ENCODE results near the gene ATP6V1E1.

The ATP6V1E1 gene

DNA sequence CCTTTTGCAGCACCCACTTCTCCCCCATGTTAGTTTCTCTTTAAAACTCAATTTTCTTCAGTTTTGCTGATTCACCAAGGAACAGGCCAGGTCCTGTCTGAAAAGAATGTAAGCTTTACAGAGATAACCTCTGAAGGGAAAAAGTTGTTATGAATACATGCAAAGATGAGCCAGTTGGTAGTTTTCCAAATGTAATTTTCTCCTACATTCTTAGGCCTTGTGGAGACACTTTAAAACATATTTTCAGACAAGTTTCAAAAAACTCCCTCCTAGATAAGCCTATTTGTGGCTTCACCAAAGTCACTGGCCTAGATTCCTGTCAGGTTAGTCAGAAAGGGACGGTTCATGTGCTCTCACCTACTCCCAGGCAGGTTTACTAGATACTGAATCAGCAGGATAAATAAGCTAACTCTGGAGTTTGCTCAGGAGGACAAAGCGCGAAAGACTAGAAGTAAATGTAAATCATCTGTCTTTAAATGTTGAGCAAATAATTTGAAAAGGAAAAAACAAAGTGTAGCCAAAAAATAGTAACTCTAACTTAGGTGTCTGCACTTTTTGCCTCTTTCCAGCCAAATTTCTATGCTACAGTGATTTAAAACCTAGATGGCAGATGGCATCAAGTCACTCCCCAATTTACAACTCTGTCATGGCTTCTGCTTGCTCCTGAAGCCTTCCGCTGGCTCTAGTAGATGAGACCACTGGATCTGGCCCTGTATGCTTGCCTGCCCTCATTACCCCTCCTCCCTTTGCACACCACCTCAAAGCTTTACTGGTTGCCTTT lies 4.9 kb upstream of the ATP6V1E1 start:
- no peak for DNase-seq

GRCh38 chr22:17631076-17631565 lies 2.6 kb upstream of the ATP6V1E1 start:
- no peak for DNase-seq

DNA sequence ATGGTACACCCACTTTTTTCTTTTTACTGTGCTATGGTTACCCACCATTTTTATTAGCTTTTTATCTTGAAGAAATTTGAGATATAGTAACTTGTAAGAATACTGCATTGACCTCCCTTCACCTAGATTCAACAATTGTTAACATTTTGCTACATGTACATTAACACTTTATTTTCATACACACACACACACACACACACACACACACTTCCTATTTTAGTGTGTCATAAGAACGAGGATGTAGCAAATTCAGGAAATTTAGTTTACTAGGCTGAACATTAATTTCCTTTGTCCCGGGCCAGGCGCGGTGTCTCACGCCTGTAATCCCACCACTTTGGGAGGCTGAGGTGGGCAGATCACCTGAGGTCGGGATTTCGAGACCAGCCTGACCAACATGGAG lies 1.1 kb upstream of the ATP6V1E1 start:
- no peak for DNase-seq

GRCh38 chr22:17629173-17629489 lies 582 bp upstream of the ATP6V1E1 start:
- no peak for DNase-seq

- DNase-seq: no peak
Observed at GRCh38 chr22:17627961-17628405, 566 bp downstream of the ATP6V1E1 start.

- no peak for DNase-seq
Observed at GRCh38 chr22:17613280-17613679, 15.3 kb downstream of the ATP6V1E1 start.

GRCh38 chr22:17612057-17612456 lies 16.5 kb downstream of the ATP6V1E1 start:
- DNase-seq: no peak

DNA sequence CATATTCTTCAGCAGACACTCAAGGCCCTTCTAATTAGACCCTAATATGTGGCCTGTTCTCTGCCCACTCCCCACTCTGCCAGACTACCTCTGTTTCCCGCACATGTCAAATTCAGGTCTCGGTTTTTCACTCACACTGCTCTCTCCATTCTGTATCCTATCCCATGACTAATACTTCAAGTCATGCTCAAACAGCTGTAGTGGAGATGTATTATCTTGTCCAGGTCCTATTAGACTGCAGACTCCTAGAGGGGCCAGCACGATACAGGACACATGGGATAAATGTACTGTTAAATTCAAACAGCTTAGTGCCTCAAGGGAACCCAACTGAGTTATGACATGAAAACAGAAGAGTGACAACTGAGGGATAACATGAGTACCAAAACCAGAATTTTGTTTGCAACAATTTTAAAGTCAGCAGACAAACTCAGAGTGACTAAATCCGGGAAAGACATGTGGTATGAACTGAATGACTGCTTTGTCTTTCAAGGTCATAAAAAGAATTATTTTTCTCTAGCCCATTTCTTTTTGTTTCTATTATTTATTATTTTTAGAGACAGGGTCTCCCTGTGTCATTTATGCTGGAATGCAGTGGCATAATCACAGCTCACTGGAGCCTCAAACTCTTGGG lies 20.5 kb downstream of the ATP6V1E1 start:
- no peak for DNase-seq

DNA sequence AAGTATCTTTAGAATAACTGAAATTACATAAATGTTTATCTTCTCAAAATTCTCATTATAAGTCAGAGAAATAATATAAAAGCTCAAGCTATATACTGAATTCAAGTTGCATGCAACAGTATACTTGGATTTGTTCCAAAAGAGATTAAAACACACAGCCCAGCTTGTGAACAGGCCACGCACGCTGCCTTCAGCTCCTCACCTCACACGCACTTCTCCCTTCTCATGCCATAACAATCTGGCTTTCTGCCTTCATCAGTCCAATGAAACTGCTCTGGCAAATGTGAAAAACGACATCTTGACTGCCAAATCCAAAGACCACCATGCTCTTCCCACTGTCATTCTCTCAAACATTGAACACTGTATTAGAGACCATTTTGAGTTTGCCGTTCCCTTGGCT lies 22.1 kb downstream of the ATP6V1E1 start:
- no peak for DNase-seq

GRCh38 chr22:17603668-17604067 lies 24.9 kb downstream of the ATP6V1E1 start:
- no peak for DNase-seq

GRCh38 chr22:17601031-17601430 lies 27.5 kb downstream of the ATP6V1E1 start:
- DNase-seq: no peak

DNA sequence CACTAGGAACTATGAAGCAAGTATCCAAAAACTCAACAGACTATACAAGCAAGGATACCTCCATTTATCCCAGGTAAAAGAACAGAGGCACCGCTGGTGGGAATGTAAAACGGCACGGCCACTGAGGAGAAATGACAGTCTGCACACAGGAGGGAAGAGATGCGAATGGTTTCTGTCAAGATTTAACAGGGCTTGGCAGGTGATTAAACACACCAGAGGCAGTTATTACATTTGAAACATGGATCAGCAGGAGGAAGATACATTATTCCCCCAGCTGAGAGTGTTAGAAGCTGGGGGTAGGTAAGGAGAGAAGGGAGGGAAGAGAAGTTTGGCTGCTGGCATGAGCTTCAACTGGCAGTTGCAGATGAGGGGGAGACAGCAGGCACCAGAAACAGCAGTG lies 30.2 kb downstream of the ATP6V1E1 start:
- no peak for DNase-seq

- DNase-seq: no peak
Observed at GRCh38 chr22:17597217-17597616, 31.3 kb downstream of the ATP6V1E1 start.

DNA sequence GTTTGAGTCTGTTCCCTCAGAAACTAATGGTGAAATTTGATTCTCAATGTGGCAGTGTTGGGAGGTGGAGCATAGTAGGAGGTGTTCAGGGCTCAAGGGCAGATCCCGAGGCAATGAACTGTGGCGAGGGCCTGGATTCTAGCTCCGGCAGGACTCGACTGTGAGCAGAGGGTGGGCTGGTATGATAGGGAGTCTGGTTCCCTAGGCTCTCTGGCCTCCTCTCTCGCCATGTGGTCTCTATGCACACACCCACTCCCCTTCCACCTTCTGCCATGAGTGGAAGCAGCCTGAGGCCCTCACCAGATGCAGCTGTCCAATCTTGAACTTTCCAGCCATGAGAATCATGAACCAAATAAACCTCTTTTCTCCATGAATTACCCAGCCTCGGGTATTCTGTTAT lies 32.3 kb downstream of the ATP6V1E1 start:
- DNase-seq: no peak

- no peak for DNase-seq
Observed at GRCh38 chr22:17592201-17592600, 36.3 kb downstream of the ATP6V1E1 start.

DNA sequence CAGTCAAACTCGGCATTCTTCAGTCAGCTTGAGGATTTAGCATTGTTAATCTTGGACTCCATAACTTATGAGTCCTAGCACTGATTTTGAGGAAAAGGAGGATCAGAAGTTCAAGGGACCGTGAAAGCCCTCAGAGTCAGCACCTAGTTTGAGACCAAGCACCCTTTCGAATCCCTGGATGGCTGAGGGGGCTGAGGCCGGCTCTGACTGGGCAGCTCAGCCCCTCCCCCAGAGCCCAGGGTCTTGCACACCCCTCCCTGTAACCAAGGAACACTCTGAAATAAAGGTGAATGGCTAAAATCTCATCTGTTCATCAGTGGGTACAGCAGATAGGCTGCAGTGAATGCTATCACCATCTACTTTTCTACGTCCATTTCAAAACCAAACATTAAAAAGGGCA lies 38.0 kb downstream of the ATP6V1E1 start:
- DNase-seq: no peak

GRCh38 chr22:17589810-17590375 lies 38.7 kb downstream of the ATP6V1E1 start:
- DNase-seq: no peak

DNA sequence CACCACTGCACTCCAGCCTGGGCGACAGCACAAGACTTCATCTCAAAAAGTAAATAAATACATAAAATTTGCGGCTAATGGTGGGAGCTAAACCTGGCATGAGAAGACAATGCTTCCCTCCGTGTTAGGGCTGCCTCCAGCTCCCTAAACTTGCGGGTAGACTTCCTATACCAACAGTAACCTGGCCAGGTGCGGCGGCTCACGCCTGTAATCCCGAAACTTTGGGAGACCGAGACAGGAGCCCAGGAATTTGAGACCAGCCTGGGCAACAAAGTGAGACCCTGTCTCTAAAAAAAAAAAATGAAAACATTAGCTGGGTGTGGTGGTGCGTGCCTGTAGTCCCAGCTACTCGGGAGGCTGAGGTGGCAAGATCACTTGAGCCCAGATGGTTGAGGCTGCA lies 39.9 kb downstream of the ATP6V1E1 start:
- DNase-seq: no peak

- DNase-seq: no peak
Observed at GRCh38 chr22:17587629-17588028, 40.9 kb downstream of the ATP6V1E1 start.

DNA sequence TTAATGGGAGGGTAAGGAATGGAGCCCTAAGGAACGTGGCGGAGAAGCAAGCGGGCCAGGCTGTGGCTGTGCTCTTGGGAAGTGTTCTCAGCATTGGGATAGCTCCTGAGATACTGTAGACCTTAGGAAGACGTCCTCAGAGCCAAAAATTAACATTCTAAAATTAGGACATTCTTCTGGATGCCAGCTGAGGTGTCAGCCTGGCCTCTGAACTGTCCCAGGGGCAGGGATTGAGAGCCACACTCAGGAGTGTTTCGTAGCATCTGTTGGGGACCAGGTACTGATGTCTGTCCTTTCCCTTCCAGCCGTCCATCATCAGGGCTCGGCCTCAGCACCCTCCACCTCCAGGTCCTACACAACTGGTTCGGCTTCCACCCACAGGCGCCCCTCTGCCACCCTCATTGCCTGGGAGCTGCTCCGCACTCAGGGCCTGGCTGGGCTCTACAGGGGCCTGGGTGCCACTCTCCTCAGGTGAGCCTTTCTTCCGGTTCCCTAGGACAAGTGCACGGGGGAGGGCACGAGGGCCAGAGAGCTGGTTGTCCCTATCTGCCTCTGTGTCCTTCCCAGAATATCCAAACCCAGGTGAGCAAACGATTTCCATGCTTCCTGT lies 41.6 kb downstream of the ATP6V1E1 start:
- no peak for DNase-seq

GRCh38 chr22:17583151-17583550 lies 45.4 kb downstream of the ATP6V1E1 start:
- no peak for DNase-seq

DNA sequence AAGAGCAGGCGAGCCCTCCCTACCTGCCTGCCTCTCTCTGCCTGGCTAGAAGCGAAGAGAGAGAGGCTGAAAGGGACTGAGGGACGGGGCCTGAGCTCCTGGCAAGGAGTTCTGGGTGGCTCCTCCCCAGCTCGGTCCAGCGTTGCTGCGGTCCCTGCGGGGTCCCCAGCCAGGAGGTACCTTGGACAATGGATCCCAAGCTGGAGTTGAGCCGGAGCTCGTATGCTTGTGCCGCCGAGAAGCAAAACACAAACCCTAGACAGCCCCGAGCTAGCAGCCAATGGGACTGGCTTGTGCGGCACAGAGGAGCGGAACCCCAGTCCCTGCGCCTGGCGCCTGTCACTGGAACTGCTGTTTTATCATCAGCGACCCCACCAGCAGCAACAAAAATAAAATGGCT lies 46.9 kb downstream of the ATP6V1E1 start:
- DNase-seq: no peak

DNA sequence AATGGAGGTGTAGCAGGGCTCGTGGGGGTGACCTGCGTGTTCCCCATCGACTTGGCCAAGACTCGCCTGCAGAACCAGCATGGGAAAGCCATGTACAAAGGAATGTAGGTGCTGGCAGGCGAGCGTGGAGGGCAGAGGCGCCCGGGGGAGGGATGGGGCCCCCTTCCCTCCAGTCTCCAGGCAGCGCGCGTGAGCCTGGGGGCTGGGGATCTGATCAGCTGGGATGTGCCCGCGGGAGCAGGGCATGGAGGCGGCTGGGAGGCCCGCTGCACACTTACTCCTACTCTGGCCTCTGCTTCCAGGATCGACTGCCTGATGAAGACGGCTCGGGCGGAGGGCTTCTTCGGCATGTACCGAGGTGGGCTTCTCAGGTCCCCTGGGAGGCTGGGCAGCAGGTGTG lies 47.5 kb downstream of the ATP6V1E1 start:
- DNase-seq: no peak
